ENCODE measurements around the gene ACOT7.

- no peak for TF ChIP-seq POLR2A (IDR thresholded peaks at IDR 0.05)
- TF ChIP-seq CTCF (IDR thresholded peaks at IDR 0.05) = no peak
- TF ChIP-seq POLR2AphosphoS5 (IDR thresholded peaks at IDR 0.05) = no peak
- TF ChIP-seq EP300 (IDR thresholded peaks at IDR 0.05; ENCODE audit: low read depth) = no peak
These were observed 110.8 kb downstream of the ACOT7 start for GRCh38 chr1:6282577-6283270.

Data from transverse colon (tissue), 4 donors.